ENCODE measurements around the gene PPP3CA. TPM values are rescaled to one million over a fixed set of nuclear protein-coding genes. Genes with fewer than 3 reads are reported as not detected.

Gene PPP3CA
- total and polyA plus RNA-seq, 2 of the 13 experiments (the other 11 are each of a cell fraction or from before 2014, with no cell fraction given), result 4.8 to 13.2 TPM

GRCh38 chr4:101339332-101339731 lies 8.0 kb downstream of the PPP3CA start (continued):
- TF ChIP-seq ZSCAN12 (CRISPR knock-in tag; IDR thresholded peaks at IDR 0.05) (no peak), MZF1 (CRISPR knock-in tag; IDR thresholded peaks at IDR 0.05; ENCODE audit: borderline replicate concordance) (no peak), MTF1 (CRISPR knock-in tag; IDR thresholded peaks at IDR 0.05) (no peak), ZNF205 (CRISPR knock-in tag; IDR thresholded peaks at IDR 0.05) (no peak), DZIP1 (CRISPR knock-in tag; IDR thresholded peaks at IDR 0.05) (no peak), MYNN (CRISPR knock-in tag; IDR thresholded peaks at IDR 0.05; ENCODE audit: low read depth) (no peak), ZNF639 (CRISPR knock-in tag; conservative IDR thresholded peaks at IDR 0.05) (no peak), ZNF766 (CRISPR knock-in tag; IDR thresholded peaks at IDR 0.05; ENCODE audit: borderline replicate concordance) (no peak), ZSCAN25 (CRISPR knock-in tag; IDR thresholded peaks at IDR 0.05) (no peak), ZFP36L1 (CRISPR knock-in tag; IDR thresholded peaks at IDR 0.05) (no peak)

- 95% methylated on average over 4 of the region's 4 CpGs for WGBS (ENCODE audit: low lambda C conversion rate)
- H3K4me3 ChIP-seq (replicated peaks in 1 of 3; ENCODE audit: insufficient read depth in 1 of 3, low read depth in 2 of 3, low read length in 3 of 3), result no peak overlapping the region
- ATAC-seq, result no peak
- intact Hi-C loops (cut with micrococcal nuclease; ENCODE audit: unreplicated experiment), result no loop called here
- CTCF ChIA-PET (ENCODE audit: low intra/inter-chr PET ratio, low total read pairs), result no interaction called here
- POLR2A ChIA-PET, result no interaction called here
- no peak overlapping the region for H3K9ac ChIP-seq (ENCODE audit: insufficient read depth, low read depth, low read length)
- H2AFZ ChIP-seq (ENCODE audit: low read length), result no peak overlapping the region
- no peak for DNase-seq (ENCODE audit: low spot score)
- no peaks in the 10 kb centered on the region for H4K20me1 ChIP-seq (ENCODE audit: insufficient read depth, low read length)
- H3K79me2 ChIP-seq (ENCODE audit: insufficient read depth, low read length), result peaks cover 17% of the 10 kb centered on the region
- no TSS peak for BruUV-seq (replicated peaks)
- peaks cover 0 to 3% of the 10 kb centered on the region in 2 experiments; a peak in 2 of 5 replicates for H3K36me3 ChIP-seq (replicated peaks in 1 of 2; ENCODE audit: control insufficient read depth in 1 of 2, insufficient read depth in 2 of 2, low read length in 2 of 2)
- H3K27ac ChIP-seq (ENCODE audit: extremely low read length, insufficient read depth, low read length), result no peak overlapping the region
- peaks cover 6% of the 10 kb centered on the region; the same call in 1 of the 2 replicates for H3K4me1 ChIP-seq (ENCODE audit: insufficient read depth, low read length)
- H3K27me3 ChIP-seq (ENCODE audit: control insufficient read depth in 1 of 2, insufficient read depth in 2 of 2, low read length in 2 of 2), result no peaks in the 10 kb centered on the region
- no peak for FAIRE-seq
- no peak overlapping the region for H3K4me2 ChIP-seq (ENCODE audit: low read depth, low read length)
- in situ Hi-C loops (cut with HindIII; ENCODE audit: extremely low pct_ligation_motif_present, low pct_unique_long_range_greater_than_20kb), result no loop called here
- no peaks in the 10 kb centered on the region for H3K9me3 ChIP-seq (ENCODE audit: low read length)
- TF ChIP-seq CCAR2 (optimal IDR thresholded peaks at IDR 0.05; ENCODE audit: low read depth, low read length) (no peak), MNT (IDR thresholded peaks at IDR 0.05) (no peak), ARNT2 (CRISPR knock-in tag; IDR thresholded peaks at IDR 0.05; ENCODE audit: low read depth) (no peak), ZNF143 (CRISPR knock-in tag; IDR thresholded peaks at IDR 0.05) (no peak), ELF3 (CRISPR knock-in tag; IDR thresholded peaks at IDR 0.05) (no peak), ZMYM4 (CRISPR knock-in tag; IDR thresholded peaks at IDR 0.05) (no peak), ZMAT3 (CRISPR knock-in tag; conservative IDR thresholded peaks at IDR 0.05) (no peak)
These were observed 9.6 kb downstream of the PPP3CA start for GRCh38 chr4:101337688-101338087.
